WTC11 (cell line): ENCODE results near the gene ABCA3. TPM values are rescaled to one million over a fixed set of nuclear protein-coding genes. Genes with fewer than 3 reads are reported as not detected.
A peak's percentile ranks its signal among the peaks of the same experiment; 100 is the strongest.

Source experiments
- ARID4B ChIP-seq: sonication (generic); formaldehyde crosslinking; IDR thresholded peaks from 2 replicates; pipeline ENCODE4 v1.8.0; 2023; ENCODE audit warnings: missing genetic modification reagents, mild to moderate bottlenecking, borderline replicate concordance
- ATF1 ChIP-seq: sonication (generic); formaldehyde crosslinking; IDR thresholded peaks from 2 replicates; pipeline ENCODE4 v1.8.1; 2023; ENCODE audit warnings: mild to moderate bottlenecking, moderate library complexity, missing genetic modification reagents
- ATF2 ChIP-seq: sonication (generic); formaldehyde crosslinking; IDR thresholded peaks from 2 replicates; pipeline ENCODE4 v1.8.1; 2022; ENCODE audit warnings: low read depth, missing genetic modification reagents, borderline replicate concordance
- MYBL2 ChIP-seq: sonication (generic); formaldehyde crosslinking; IDR thresholded peaks from 2 replicates; pipeline ENCODE4 v1.8.1; 2023; ENCODE audit warnings: mild to moderate bottlenecking, moderate library complexity, missing genetic modification reagents
- NFE2L1 ChIP-seq: sonication (generic); formaldehyde crosslinking; IDR thresholded peaks from 2 replicates; pipeline ENCODE4 v1.8.1; 2023; ENCODE audit warnings: missing genetic modification reagents
- NFYB ChIP-seq: sonication (generic); formaldehyde crosslinking; conservative IDR thresholded peaks from 2 replicates; pipeline ENCODE4 v1.8.0; 2022; ENCODE audit warnings: low read depth, missing genetic modification reagents
- NR3C1 ChIP-seq: sonication (generic); formaldehyde crosslinking; conservative IDR thresholded peaks from 2 replicates; pipeline ENCODE4 v1.8.1; 2023; ENCODE audit warnings: low read depth, mild to moderate bottlenecking, missing genetic modification reagents
- SMAD4 ChIP-seq: sonication (generic); formaldehyde crosslinking; IDR thresholded peaks from 2 replicates; pipeline ENCODE4 v1.8.0; 2022; ENCODE audit warnings: mild to moderate bottlenecking, missing genetic modification reagents
- SOX15 ChIP-seq: fragments of 250-450 bp; sonication (Bioruptor Pico); IDR thresholded peaks from 2 replicates; pipeline ENCODE4 v1.9.0; 2021; ENCODE audit warnings: mild to moderate bottlenecking
- SP1 ChIP-seq: sonication (generic); formaldehyde crosslinking; conservative IDR thresholded peaks from 2 replicates; pipeline ENCODE4 v1.8.1; 2022; ENCODE audit warnings: missing genetic modification reagents
- TP53 ChIP-seq: sonication (generic); formaldehyde crosslinking; IDR thresholded peaks from 2 replicates; pipeline ENCODE4 v1.8.1; 2023; ENCODE audit warnings: mild to moderate bottlenecking, missing genetic modification reagents
- USF1 ChIP-seq: sonication (generic); formaldehyde crosslinking; IDR thresholded peaks from 2 replicates; pipeline ENCODE4 v1.8.0; 2022; ENCODE audit warnings: mild to moderate bottlenecking, missing genetic modification reagents
- ZSCAN18 ChIP-seq: fragments of 250-450 bp; sonication (Bioruptor Pico); IDR thresholded peaks from 2 replicates; pipeline ENCODE4 v2.1.2; 2022; ENCODE audit warnings: mild to moderate bottlenecking, moderate library complexity
- total RNA-seq: library from RNA; stranded (reverse); gene quantifications from 3 replicates; pipeline ENCODE4 v1.2.3, GENCODE V29; 2021
- TF ChIP-seq, protein P1 (sequence below): sonication (generic); formaldehyde crosslinking; IDR thresholded peaks from 2 replicates; pipeline ENCODE4 v1.8.1; 2023; ENCODE audit warnings: mild to moderate bottlenecking, missing genetic modification reagents
- TF ChIP-seq, protein P2 (sequence below): sonication (generic); formaldehyde crosslinking; IDR thresholded peaks from 2 replicates; pipeline ENCODE4 v1.8.1; 2023; ENCODE audit warnings: mild to moderate bottlenecking, moderate library complexity, missing genetic modification reagents
- TF ChIP-seq, protein P3 (sequence below): sonication (generic); formaldehyde crosslinking; IDR thresholded peaks from 2 replicates; pipeline ENCODE4 v1.8.0; 2022; ENCODE audit warnings: missing genetic modification reagents
- TF ChIP-seq, protein P4 (sequence below): fragments of 250-450 bp; sonication (Bioruptor Pico); IDR thresholded peaks from 2 replicates; pipeline ENCODE4 v1.9.0; 2021; ENCODE audit warnings: mild to moderate bottlenecking
- TF ChIP-seq, protein P5 (sequence below): sonication (generic); formaldehyde crosslinking; IDR thresholded peaks from 2 replicates; pipeline ENCODE4 v1.8.0; 2022; ENCODE audit warnings: mild to moderate bottlenecking, missing genetic modification reagents

ABCA3 gene
- total RNA-seq, 1 experiment from 2014 or later = 12.1 TPM

DNA sequence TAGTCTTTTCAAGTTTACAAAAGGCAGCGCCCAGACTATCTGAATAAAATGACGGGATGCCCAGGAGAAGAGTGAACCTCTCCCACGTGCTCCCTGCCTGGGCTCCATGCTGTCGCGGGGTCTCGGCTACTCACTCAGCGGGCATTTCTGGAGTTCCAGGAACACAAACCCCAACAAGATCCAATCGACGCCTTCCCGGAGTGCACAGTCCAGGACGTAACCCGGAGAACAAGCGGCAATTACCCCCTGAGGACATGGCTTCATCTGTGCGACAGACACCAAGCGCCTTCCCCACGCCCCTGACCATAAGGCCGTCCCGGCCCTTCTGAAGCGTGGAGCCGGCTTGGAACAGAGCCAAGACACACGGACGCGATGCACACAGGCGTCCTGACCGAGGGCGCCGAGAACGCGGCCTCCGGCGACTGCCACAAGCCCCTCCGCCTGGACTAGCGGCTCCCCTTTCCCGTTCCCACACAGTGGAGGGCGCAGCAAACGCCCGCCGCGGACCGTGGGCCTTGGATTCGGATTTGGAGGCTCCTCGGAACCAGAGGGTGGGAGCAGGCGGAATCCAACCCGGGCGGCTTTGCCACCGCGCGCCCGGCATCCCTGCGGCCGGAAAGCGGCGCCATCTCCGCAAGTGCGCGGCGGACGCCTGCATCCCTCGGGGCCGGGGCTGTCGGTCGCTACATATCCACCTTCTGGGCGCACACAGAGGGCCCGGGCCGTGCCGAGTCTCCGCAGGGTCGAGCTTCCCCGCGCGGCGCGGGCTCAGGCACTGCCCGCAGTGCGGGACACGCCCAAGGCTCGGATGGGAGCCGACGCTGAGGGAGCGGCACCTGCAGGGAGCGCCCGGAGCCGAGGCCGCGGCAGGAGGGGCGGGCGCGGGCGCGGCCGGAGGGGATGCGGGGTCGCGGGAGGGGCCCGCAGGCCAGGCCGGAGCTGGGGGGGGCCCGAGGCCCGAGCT lies 725 bp downstream of the ABCA3 start (continued):
- peak; percentile 63; the same call in 1 of the 2 replicates for TF ChIP-seq ARID4B (CRISPR knock-in tag)
- TF ChIP-seq, protein P1, sequence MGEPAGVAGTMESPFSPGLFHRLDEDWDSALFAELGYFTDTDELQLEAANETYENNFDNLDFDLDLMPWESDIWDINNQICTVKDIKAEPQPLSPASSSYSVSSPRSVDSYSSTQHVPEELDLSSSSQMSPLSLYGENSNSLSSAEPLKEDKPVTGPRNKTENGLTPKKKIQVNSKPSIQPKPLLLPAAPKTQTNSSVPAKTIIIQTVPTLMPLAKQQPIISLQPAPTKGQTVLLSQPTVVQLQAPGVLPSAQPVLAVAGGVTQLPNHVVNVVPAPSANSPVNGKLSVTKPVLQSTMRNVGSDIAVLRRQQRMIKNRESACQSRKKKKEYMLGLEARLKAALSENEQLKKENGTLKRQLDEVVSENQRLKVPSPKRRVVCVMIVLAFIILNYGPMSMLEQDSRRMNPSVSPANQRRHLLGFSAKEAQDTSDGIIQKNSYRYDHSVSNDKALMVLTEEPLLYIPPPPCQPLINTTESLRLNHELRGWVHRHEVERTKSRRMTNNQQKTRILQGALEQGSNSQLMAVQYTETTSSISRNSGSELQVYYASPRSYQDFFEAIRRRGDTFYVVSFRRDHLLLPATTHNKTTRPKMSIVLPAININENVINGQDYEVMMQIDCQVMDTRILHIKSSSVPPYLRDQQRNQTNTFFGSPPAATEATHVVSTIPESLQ (CRISPR knock-in tag) = no peak
- TF ChIP-seq ATF2 (CRISPR knock-in tag) = no peak
- TF ChIP-seq, protein P2, sequence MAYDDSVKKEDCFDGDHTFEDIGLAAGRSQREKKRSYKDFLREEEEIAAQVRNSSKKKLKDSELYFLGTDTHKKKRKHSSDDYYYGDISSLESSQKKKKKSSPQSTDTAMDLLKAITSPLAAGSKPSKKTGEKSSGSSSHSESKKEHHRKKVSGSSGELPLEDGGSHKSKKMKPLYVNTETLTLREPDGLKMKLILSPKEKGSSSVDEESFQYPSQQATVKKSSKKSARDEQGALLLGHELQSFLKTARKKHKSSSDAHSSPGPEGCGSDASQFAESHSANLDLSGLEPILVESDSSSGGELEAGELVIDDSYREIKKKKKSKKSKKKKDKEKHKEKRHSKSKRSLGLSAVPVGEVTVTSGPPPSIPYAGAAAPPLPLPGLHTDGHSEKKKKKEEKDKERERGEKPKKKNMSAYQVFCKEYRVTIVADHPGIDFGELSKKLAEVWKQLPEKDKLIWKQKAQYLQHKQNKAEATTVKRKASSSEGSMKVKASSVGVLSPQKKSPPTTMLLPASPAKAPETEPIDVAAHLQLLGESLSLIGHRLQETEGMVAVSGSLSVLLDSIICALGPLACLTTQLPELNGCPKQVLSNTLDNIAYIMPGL (CRISPR knock-in tag) = peak; percentile 85
- TF ChIP-seq TP53 = 0 out of 2 replicates have a peak, but pooled peaks have one; percentile 48
- TF ChIP-seq SOX15 (CRISPR knock-in tag) = no peak
- TF ChIP-seq ATF1 (CRISPR knock-in tag) = no peak
- 0 out of 2 replicates have a peak, but pooled peaks have one; percentile 7 for TF ChIP-seq SMAD4
- peak; percentile 36 for TF ChIP-seq USF1 (CRISPR knock-in tag)
- peak; percentile 28; the same call in 1 of the 2 replicates for TF ChIP-seq SP1 (CRISPR knock-in tag)
- no peak for TF ChIP-seq ZSCAN18 (CRISPR knock-in tag)
- no peak for TF ChIP-seq NFE2L1
- peak; percentile 88; the same call in 1 of the 2 replicates for TF ChIP-seq MYBL2 (CRISPR knock-in tag)
- TF ChIP-seq, protein P3, sequence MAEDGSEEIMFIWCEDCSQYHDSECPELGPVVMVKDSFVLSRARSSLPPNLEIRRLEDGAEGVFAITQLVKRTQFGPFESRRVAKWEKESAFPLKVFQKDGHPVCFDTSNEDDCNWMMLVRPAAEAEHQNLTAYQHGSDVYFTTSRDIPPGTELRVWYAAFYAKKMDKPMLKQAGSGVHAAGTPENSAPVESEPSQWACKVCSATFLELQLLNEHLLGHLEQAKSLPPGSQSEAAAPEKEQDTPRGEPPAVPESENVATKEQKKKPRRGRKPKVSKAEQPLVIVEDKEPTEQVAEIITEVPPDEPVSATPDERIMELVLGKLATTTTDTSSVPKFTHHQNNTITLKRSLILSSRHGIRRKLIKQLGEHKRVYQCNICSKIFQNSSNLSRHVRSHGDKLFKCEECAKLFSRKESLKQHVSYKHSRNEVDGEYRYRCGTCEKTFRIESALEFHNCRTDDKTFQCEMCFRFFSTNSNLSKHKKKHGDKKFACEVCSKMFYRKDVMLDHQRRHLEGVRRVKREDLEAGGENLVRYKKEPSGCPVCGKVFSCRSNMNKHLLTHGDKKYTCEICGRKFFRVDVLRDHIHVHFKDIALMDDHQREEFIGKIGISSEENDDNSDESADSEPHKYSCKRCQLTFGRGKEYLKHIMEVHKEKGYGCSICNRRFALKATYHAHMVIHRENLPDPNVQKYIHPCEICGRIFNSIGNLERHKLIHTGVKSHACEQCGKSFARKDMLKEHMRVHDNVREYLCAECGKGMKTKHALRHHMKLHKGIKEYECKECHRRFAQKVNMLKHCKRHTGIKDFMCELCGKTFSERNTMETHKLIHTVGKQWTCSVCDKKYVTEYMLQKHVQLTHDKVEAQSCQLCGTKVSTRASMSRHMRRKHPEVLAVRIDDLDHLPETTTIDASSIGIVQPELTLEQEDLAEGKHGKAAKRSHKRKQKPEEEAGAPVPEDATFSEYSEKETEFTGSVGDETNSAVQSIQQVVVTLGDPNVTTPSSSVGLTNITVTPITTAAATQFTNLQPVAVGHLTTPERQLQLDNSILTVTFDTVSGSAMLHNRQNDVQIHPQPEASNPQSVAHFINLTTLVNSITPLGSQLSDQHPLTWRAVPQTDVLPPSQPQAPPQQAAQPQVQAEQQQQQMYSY (CRISPR knock-in tag) = no peak
- TF ChIP-seq NR3C1 (CRISPR knock-in tag) = no peak
- TF ChIP-seq, protein P4, sequence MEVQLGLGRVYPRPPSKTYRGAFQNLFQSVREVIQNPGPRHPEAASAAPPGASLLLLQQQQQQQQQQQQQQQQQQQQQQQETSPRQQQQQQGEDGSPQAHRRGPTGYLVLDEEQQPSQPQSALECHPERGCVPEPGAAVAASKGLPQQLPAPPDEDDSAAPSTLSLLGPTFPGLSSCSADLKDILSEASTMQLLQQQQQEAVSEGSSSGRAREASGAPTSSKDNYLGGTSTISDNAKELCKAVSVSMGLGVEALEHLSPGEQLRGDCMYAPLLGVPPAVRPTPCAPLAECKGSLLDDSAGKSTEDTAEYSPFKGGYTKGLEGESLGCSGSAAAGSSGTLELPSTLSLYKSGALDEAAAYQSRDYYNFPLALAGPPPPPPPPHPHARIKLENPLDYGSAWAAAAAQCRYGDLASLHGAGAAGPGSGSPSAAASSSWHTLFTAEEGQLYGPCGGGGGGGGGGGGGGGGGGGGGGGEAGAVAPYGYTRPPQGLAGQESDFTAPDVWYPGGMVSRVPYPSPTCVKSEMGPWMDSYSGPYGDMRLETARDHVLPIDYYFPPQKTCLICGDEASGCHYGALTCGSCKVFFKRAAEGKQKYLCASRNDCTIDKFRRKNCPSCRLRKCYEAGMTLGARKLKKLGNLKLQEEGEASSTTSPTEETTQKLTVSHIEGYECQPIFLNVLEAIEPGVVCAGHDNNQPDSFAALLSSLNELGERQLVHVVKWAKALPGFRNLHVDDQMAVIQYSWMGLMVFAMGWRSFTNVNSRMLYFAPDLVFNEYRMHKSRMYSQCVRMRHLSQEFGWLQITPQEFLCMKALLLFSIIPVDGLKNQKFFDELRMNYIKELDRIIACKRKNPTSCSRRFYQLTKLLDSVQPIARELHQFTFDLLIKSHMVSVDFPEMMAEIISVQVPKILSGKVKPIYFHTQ = no peak
- TF ChIP-seq, protein P5, sequence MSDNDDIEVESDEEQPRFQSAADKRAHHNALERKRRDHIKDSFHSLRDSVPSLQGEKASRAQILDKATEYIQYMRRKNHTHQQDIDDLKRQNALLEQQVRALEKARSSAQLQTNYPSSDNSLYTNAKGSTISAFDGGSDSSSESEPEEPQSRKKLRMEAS = peak; percentile 83
- no peak; the same call in 1 of the 2 replicates for TF ChIP-seq NFYB (CRISPR knock-in tag)
